Calu3 (cell line): ENCODE results near the gene CLCN1. TPM values are rescaled to one million over a fixed set of nuclear protein-coding genes. Genes with fewer than 3 reads are reported as not detected.
A peak's percentile ranks its signal among the peaks of the same experiment; 100 is the strongest.

Source experiments
- Bru-seq: library from RNA; stranded (reverse); fragments of 400-500 nt; gene quantifications from one replicate; lab custom pipeline; 2021; lab: Mats Ljungman, UMichigan
- BruChase-seq, 2 experiments: library from RNA; stranded (reverse); fragments of 400-500 nt; gene quantifications; one replicate each; lab custom pipeline; 2021; lab: Mats Ljungman, UMichigan
- BruUV-seq: library from RNA; stranded (reverse); fragments of 400-500 nt; replicated peaks from 2 replicates; lab custom pipeline; 2021; lab: Mats Ljungman, UMichigan
- CTCF ChIA-PET: fragments of 300-600 bp; sonication (Branson Sonifier 250); formaldehyde crosslinking; loops from one replicate; lab custom pipeline; 2022; ENCODE audit warnings: antibody characterized with exemption; lab: Charles Lee
- DNase-seq: peaks from one replicate; pipeline ENCODE4 v3.0.0; 2022
- H3K27ac Mint-ChIP-seq: one replicate; pipeline ENCODE4 v1.8.0; 2022; ENCODE audit warnings: mixed read lengths; ENCODE audit not compliant: unreplicated experiment
- H3K27me3 Mint-ChIP-seq: one replicate; pipeline ENCODE4 v1.8.0; 2022; ENCODE audit warnings: mixed read lengths; ENCODE audit not compliant: unreplicated experiment
- H3K36me3 Mint-ChIP-seq: one replicate; pipeline ENCODE4 v1.8.0; 2022; ENCODE audit warnings: mild to moderate bottlenecking, moderate library complexity, mixed read lengths; ENCODE audit not compliant: insufficient read depth, unreplicated experiment
- H3K4me1 Mint-ChIP-seq: one replicate; pipeline ENCODE4 v1.8.0; 2022; ENCODE audit warnings: mild to moderate bottlenecking, low read depth, mixed read lengths; ENCODE audit not compliant: unreplicated experiment
- H3K4me3 Mint-ChIP-seq: one replicate; pipeline ENCODE4 v1.8.0; 2022; ENCODE audit warnings: mild to moderate bottlenecking, low read depth, moderate library complexity, mixed read lengths; ENCODE audit not compliant: unreplicated experiment
- H3K9me3 Mint-ChIP-seq: one replicate; pipeline ENCODE4 v1.8.0; 2022; ENCODE audit warnings: low read depth, mixed read lengths; ENCODE audit not compliant: unreplicated experiment
- intact Hi-C: fragments of 100-400 bp; cut with micrococcal nuclease; formaldehyde crosslinking; loops from one replicate; pipeline ENCODE4 v1.10.0; 2022; ENCODE audit not compliant: unreplicated experiment
- long read RNA-seq: library from polyadenylated mRNA; stranded (forward); transcript quantifications from one replicate; pipeline ENCODE4 v2.0.0, GENCODE V29; 2022
- total RNA-seq: library from RNA; stranded (reverse); gene quantifications from 2 replicates; pipeline ENCODE4 v1.2.3, GENCODE V29; 2022
- TF ChIP-seq, protein P1 (sequence below): fragments of 200-600 bp; IDR thresholded peaks from one replicate; pipeline ENCODE4 v1.8.0; 2022; ENCODE audit warnings: antibody characterized with exemption; ENCODE audit not compliant: unreplicated experiment

Gene CLCN1
- 0.34 and 0.61 TPM in 2 replicates for total RNA-seq
- Bru-seq, nascent RNA, result percentile 14 among the genes with signal in this experiment
- percentile 19 among the genes with signal in this experiment for BruChase-seq, experiment 1, labeled RNA remaining after a 6-hour chase
- percentile 20 among the genes with signal in this experiment for BruChase-seq, experiment 2, labeled RNA remaining after a 2-hour chase
- long read RNA-seq, partial matches to known transcripts, result 1 of 1 reads
- long read RNA-seq, other reads (novel, unspliced or antisense), result 0 of 1 reads

DNA sequence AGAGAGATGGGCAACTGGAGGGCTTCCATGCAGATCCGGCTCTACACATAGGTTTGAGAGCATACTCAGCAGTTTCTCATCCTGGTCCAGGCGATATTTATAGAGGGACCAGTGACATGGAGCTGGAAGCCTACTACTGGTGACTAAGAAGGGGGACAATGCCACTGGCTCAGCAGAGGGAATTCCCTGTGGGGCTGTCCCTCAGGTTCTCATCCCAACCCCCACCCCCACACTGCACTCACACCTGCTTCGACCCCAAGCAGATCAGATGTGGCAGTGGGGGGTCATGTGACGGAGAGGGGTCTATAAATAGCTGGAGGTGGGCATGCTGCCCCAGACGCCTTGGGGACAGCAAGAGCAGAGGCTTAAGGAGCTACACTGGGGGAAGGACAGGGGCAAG, at the start of gene CLCN1:
CLCN1 (plus strand) TSS at position 336 of the 400 bp plus-strand sequence. CDS start 102 bp downstream, outside the sequence.
- intact Hi-C loops, result no loop called here
- no peaks in the 10 kb centered on the region for H3K36me3 Mint-ChIP-seq
- H3K4me3 Mint-ChIP-seq, result no peak within 1 kb of the TSS
- no peak for DNase-seq
- no TSS peak for BruUV-seq
- H3K4me1 Mint-ChIP-seq, result peaks cover 15% of the 10 kb centered on the region
- H3K27me3 Mint-ChIP-seq, result no peaks in the 10 kb centered on the region
- TF ChIP-seq, protein P1, sequence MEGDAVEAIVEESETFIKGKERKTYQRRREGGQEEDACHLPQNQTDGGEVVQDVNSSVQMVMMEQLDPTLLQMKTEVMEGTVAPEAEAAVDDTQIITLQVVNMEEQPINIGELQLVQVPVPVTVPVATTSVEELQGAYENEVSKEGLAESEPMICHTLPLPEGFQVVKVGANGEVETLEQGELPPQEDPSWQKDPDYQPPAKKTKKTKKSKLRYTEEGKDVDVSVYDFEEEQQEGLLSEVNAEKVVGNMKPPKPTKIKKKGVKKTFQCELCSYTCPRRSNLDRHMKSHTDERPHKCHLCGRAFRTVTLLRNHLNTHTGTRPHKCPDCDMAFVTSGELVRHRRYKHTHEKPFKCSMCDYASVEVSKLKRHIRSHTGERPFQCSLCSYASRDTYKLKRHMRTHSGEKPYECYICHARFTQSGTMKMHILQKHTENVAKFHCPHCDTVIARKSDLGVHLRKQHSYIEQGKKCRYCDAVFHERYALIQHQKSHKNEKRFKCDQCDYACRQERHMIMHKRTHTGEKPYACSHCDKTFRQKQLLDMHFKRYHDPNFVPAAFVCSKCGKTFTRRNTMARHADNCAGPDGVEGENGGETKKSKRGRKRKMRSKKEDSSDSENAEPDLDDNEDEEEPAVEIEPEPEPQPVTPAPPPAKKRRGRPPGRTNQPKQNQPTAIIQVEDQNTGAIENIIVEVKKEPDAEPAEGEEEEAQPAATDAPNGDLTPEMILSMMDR, result no peak
- CTCF ChIA-PET, result no interaction called here
- H3K9me3 Mint-ChIP-seq, result no peaks in the 10 kb centered on the region
- H3K27ac Mint-ChIP-seq, result no peak within 1 kb of the TSS

- Mint-ChIP-seq H3K4me1 (peaks cover 8% of the 10 kb centered on the region), H3K4me3 (no peak overlapping the region), H3K9me3 (no peaks in the 10 kb centered on the region), H3K27me3 (no peaks in the 10 kb centered on the region), H3K27ac (no peak overlapping the region), H3K36me3 (peaks cover 28% of the 10 kb centered on the region)
- intact Hi-C loops, result no loop called here
- no peak for DNase-seq
- CTCF ChIA-PET, result interaction anchor here (0.6 kb wide), 1 partner anchor 111 kb away, joined by 3 read pairs; no protein-coding TSS in a partner anchor
- BruUV-seq, result no TSS peak
- TF ChIP-seq, protein P1, result no peak
Measured at GRCh38 chr7:143269251-143269650, 46.7 kb upstream of the CLCN1 start.

- no peaks in the 10 kb centered on the region for H3K9me3 Mint-ChIP-seq
- peaks cover 14% of the 10 kb centered on the region for H3K36me3 Mint-ChIP-seq
- no TSS peak for BruUV-seq
Measured at GRCh38 chr7:143271240-143271639, 44.7 kb upstream of the CLCN1 start.

DNA sequence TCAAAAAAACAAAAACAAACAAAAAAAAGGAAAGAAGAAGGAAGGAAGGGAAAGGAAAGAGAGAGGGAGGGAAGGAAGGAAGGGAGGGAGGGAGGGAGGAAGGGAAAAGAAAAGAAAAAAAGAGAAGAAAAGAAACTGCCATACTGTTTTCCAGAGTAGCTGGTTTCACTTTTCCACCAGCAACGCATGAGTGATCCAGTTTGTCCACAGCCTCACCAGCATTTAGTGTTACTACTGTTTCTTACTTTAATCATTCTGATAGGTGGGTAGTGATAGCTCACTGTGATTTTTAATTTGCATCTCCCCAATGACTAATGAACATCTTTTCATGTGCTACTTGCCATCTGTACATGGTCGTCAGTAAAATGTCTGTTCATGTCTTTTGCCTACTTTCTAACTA, 43.0 kb upstream of the CLCN1 start:
- Mint-ChIP-seq H3K27me3 (no peaks in the 10 kb centered on the region), H3K4me3 (no peak overlapping the region), H3K9me3 (no peaks in the 10 kb centered on the region), H3K4me1 (no peaks in the 10 kb centered on the region), H3K27ac (no peak overlapping the region), H3K36me3 (peaks cover 11% of the 10 kb centered on the region)
- no peak for DNase-seq
- BruUV-seq, result no TSS peak
- intact Hi-C loops, result no loop called here
- CTCF ChIA-PET, result no interaction called here
- TF ChIP-seq, protein P1, result no peak

More at GRCh38 chr7:143271240-143271639, 44.7 kb upstream of the CLCN1 start:
- Mint-ChIP-seq H3K27me3 (no peaks in the 10 kb centered on the region), H3K4me1 (no peaks in the 10 kb centered on the region), H3K4me3 (no peak overlapping the region), H3K27ac (no peak overlapping the region)
- CTCF ChIA-PET, result no interaction called here
- intact Hi-C loops, result no loop called here
- TF ChIP-seq, protein P1, result no peak
- no peak for DNase-seq
